ENCODE results near the gene LRRK2. TPM values are rescaled to one million over a fixed set of nuclear protein-coding genes. Genes with fewer than 3 reads are reported as not detected.

The LRRK2 gene
- total RNA-seq, 2 experiments from 2014 or later: 5.9 to 28.4 TPM

- no peaks in the 10 kb centered on the region for H3K9me3 ChIP-seq (ENCODE audit: low read length)
- TF ChIP-seq CTCF (conservative IDR thresholded peaks at IDR 0.05; ENCODE audit: low read length) (no peak), EZH2phosphoT487 (IDR thresholded peaks at IDR 0.05; ENCODE audit: borderline replicate concordance, low read depth, low read length) (no peak)
- no peak overlapping the region for H3K27ac ChIP-seq (ENCODE audit: low read depth, low read length, poor library complexity, severe bottlenecking)
- ChIA-PET POLR2A (interaction anchor here (1.0 to 1.5 kb wide), 2 partner anchors 11 to 12 kb away, joined by 3 to 7 read pairs; no protein-coding TSS in a partner anchor), CTCF (ENCODE audit: unreplicated experiment) (no interaction called here)
- no peaks in the 10 kb centered on the region for H3K4me1 ChIP-seq (ENCODE audit: insufficient read depth, low read length, poor library complexity, severe bottlenecking)
- no peak overlapping the region for H3K4me3 ChIP-seq (ENCODE audit: low read depth, low read length, poor library complexity, severe bottlenecking)
- no peak overlapping the region for H3K4me2 ChIP-seq (ENCODE audit: low read length)
- no peaks in the 10 kb centered on the region for H4K20me1 ChIP-seq (ENCODE audit: insufficient read depth, low read length)
- no peaks in the 10 kb centered on the region for H3K9me2 ChIP-seq (ENCODE audit: insufficient read depth, low read length)
- no TSS peak for BruUV-seq (replicated peaks)
- no peaks in the 10 kb centered on the region for H3K36me3 ChIP-seq (ENCODE audit: insufficient read depth, low read length)
- DNase-seq (ENCODE audit: low spot score): no peak
- H2AFZ ChIP-seq (ENCODE audit: low read length): no peak overlapping the region
- H3K79me2 ChIP-seq (ENCODE audit: insufficient read depth, low read depth, low read length): no peaks in the 10 kb centered on the region
- intact Hi-C loops (cut with micrococcal nuclease; ENCODE audit: unreplicated experiment): no loop called here
Measured at GRCh38 chr12:40390980-40391379, 166.2 kb downstream of the LRRK2 start.

- BruUV-seq (replicated peaks): no TSS peak
- DNase-seq (ENCODE audit: low spot score): no peak
- Histone ChIP-seq H3K79me2 (ENCODE audit: insufficient read depth, low read depth, low read length) (no peaks in the 10 kb centered on the region), H3K27ac (ENCODE audit: low read depth, low read length, poor library complexity, severe bottlenecking) (no peak overlapping the region), H3K4me2 (ENCODE audit: low read length) (no peak overlapping the region), H2AFZ (ENCODE audit: low read length) (no peak overlapping the region), H3K9me3 (ENCODE audit: low read length) (no peaks in the 10 kb centered on the region), H3K36me3 (ENCODE audit: insufficient read depth, low read length) (no peaks in the 10 kb centered on the region), H4K20me1 (ENCODE audit: insufficient read depth, low read length) (no peaks in the 10 kb centered on the region), H3K4me1 (ENCODE audit: insufficient read depth, low read length, poor library complexity, severe bottlenecking) (no peaks in the 10 kb centered on the region), H3K9me2 (ENCODE audit: insufficient read depth, low read length) (no peaks in the 10 kb centered on the region), H3K4me3 (ENCODE audit: low read depth, low read length, poor library complexity, severe bottlenecking) (no peak overlapping the region)
- intact Hi-C loops (cut with micrococcal nuclease; ENCODE audit: unreplicated experiment): no loop called here
- ChIA-PET POLR2A (interaction anchor here (1.0 kb wide), 1 partner anchor 413 kb away, joined by 3 read pairs; no protein-coding TSS in a partner anchor), CTCF (ENCODE audit: unreplicated experiment) (no interaction called here)
- TF ChIP-seq CTCF (conservative IDR thresholded peaks at IDR 0.05; ENCODE audit: low read length): no peak
Measured at GRCh38 chr12:40393026-40393425, 168.2 kb downstream of the LRRK2 start.

- no TSS peak for BruUV-seq (replicated peaks)
- Histone ChIP-seq H3K9me2 (ENCODE audit: insufficient read depth, low read length) (no peaks in the 10 kb centered on the region), H3K4me2 (ENCODE audit: low read length) (no peak overlapping the region), H3K9me3 (ENCODE audit: low read length) (no peaks in the 10 kb centered on the region), H3K27ac (ENCODE audit: low read depth, low read length, poor library complexity, severe bottlenecking) (no peak overlapping the region), H3K36me3 (ENCODE audit: insufficient read depth, low read length) (no peaks in the 10 kb centered on the region), H3K4me1 (ENCODE audit: insufficient read depth, low read length, poor library complexity, severe bottlenecking) (no peaks in the 10 kb centered on the region), H3K4me3 (ENCODE audit: low read depth, low read length, poor library complexity, severe bottlenecking) (no peak overlapping the region), H2AFZ (ENCODE audit: low read length) (no peak overlapping the region), H3K79me2 (ENCODE audit: insufficient read depth, low read depth, low read length) (no peaks in the 10 kb centered on the region), H4K20me1 (ENCODE audit: insufficient read depth, low read length) (no peaks in the 10 kb centered on the region)
- ChIA-PET POLR2A (interaction anchor here (0.6 kb wide), 1 partner anchor 24 kb away, joined by 3 read pairs; no protein-coding TSS in a partner anchor), CTCF (ENCODE audit: unreplicated experiment) (no interaction called here)
- no peak for DNase-seq (ENCODE audit: low spot score)
- intact Hi-C loops (cut with micrococcal nuclease; ENCODE audit: unreplicated experiment): no loop called here
- TF ChIP-seq EZH2phosphoT487 (IDR thresholded peaks at IDR 0.05; ENCODE audit: borderline replicate concordance, low read depth, low read length): no peak
- TF ChIP-seq CTCF (conservative IDR thresholded peaks at IDR 0.05; ENCODE audit: low read length): no peak
Measured at GRCh38 chr12:40399656-40400055, 174.9 kb downstream of the LRRK2 start.

Data from OCI-LY7 (cell line).